ENCODE results near the gene TTC3.
"Not testable (repeated sequence)": the region's sequence is repeated elsewhere in the genome, so short reads cannot be mapped to it uniquely, and the experiment has no call there.

The TTC3 gene

DNA sequence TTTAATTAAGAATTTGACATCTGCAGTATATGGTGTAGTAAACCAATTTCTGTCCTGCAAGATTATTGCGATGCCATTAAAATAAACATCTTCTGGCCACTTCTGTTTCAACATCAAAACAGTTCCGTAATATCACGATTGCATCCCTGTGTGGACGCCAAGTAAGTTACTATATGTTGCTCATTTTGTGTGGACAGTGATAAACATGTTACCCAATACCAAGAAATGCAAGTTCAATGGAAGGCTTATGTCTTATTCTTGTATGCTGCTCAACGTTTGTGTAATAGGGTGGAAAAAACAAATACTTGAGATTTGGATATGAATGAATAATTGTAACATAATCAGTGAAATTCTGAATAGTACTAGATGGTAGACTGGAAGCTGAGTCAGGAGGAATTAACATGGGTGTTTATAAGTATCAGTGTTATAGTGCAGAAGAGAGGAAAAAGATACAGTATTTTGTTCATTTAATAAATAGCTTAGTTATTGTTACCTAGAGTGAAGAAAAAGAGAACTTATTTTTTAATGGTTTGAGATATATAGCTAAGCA lies 15.2 kb downstream of the TTC3 start:
- no peak for DNase-seq (ENCODE audit: low spot score)

DNA sequence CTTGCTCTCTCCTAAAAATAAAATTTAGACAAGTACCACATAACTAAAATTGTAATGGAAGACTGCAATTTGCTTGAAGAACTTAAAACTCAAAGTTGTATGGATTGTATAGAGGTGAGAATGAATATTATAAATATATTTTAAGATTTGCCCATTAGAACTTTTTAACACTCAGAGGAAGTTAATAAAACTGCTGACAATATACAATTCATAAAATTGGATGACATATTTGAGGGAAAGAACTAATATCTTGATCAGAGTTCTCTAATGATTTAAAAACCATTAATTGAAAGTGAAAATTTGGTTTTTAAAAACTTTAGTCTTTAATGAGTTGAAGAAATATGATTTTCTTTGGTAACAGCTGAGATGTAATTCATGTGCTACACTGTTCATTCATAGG lies 20.9 kb downstream of the TTC3 start:
- no peak for DNase-seq (ENCODE audit: low spot score)

DNA sequence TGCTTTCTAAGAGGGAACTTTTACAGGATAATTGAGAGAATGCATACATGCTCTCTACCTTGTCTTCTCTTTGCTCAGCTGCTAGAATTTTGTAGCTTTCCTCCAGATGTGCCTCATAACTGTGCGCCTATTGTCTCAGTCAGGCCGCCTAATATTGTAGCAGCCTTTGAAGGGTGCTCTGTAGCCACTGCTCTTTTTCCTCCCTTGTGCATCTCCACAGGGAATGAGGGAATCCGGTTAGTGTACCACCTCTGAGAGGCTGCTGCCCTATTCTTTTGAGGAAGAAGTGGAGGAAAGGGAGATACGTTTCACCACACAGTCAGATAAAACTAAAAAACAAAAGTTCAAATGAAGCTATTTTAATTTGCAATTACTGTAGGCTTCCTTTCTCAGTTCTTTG lies 22.8 kb downstream of the TTC3 start:
- DNase-seq (ENCODE audit: low spot score): no peak

DNA sequence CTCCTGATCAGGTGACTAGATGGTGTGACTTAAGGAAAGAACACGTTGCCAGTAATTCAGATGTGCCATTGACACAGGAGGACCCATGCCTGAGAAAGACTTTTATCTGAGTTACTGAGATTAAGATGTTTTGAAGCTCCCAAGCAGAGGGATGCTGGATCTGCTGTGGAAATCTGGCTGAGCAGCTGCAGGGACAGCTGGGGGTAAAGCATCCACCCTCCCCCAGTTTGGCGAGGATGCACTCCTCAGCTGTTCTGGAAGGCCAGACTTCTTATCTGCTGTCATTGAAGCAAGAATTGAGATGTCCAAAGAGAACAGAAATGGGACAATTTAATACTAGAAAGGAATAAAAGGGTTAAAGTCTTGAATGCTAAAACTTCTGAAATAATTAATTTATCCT lies 25.7 kb downstream of the TTC3 start:
- DNase-seq (ENCODE audit: low spot score): no peak

DNA sequence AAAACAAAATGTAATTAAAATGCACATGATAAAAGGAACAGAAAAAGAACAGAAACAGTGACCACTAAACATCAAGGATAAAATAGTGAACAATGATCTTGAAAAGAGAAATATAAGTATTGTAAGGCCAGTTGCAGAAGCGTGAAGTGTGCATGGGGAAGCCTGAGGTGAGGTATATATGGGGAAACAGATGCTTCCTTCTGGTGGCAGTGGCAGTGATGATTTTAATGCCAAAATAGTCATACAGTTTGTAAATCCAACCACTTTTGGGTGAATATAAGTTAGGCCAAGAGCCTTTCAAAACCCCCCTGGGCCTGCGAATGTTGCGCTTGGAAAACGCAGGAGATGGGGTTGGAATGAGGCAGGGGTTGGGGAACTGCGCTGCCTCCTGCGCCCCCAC lies 27.3 kb downstream of the TTC3 start:
- no peak for DNase-seq (ENCODE audit: low spot score)

DNA sequence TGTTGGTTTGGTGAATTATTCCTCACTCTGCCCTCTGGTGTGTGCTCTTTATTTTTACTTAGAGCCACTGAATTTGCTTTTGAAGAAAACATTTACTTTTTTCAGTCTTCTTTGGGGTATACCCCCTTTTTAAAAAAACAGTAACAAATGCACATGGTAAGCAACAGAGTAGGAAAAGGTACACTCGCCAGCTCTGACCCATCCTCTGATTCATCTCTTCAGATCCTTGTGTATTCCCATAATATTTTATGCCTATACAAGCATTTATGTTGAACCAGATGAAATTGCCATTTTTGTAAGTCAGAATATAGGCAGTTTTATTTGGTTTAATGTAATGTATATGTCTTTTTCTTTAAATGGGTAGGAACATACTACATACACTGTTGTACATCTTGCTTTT lies 28.3 kb downstream of the TTC3 start:
- no peak for DNase-seq (ENCODE audit: low spot score)

DNA sequence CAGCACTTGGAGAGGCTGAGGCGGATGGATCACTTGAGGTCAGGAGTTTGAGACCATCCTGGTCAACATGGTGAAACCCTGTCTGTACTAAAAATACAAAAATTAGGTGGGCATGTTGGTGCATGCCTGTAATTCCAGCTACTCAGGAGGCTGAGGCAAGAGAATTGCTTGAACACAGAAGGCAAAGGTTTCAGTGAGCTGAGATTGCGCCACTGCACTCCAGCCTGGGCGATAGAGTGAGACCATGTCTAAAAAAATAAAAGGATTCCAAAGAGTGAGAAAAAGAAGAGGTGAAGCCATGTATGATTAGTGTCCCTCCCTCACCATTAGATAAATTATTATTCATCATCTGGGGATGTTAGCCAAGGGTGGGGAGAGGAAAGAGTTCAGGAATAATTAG lies 29.7 kb downstream of the TTC3 start:
- DNase-seq (ENCODE audit: low spot score): not testable (repeated sequence)

DNA sequence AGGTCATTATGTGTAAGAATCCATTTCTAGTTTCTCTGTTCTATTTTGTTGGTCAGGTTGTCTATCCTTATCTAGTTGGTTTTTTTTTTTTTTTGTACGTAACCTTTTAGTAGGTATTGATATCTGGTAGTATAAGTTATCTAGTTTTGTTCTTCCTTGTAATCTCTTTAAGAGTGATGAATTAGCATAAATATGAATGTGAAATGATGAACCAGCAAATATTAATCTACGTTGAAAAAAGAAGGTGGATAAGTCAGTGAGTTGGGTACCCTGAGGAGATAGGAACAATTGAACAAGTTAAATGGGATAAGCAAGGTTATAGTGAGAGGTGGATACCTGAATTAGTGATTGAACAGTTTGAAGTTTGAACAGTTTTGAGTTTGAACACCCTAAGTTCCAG lies 33.9 kb downstream of the TTC3 start:
- DNase-seq (ENCODE audit: low spot score): no peak

DNA sequence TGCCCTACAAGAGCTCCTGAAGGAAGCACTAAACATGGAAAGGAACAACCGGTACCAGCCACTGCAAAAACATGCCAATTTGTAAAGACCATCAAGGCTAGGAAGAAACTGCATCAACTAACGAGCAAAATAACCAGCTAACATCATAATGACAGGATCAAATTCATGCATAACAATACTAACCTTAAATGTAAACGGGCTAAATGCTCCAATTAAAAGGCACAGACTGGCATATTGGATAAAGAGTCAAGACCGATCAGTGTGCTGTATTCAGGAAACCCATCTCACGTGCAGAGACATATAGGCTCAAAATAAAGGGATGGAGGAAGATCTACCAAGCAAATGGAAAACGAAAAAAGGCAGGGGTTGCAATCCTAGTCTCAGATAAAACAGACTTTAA lies 38.0 kb downstream of the TTC3 start:
- DNase-seq (ENCODE audit: low spot score): not testable (repeated sequence)

DNA sequence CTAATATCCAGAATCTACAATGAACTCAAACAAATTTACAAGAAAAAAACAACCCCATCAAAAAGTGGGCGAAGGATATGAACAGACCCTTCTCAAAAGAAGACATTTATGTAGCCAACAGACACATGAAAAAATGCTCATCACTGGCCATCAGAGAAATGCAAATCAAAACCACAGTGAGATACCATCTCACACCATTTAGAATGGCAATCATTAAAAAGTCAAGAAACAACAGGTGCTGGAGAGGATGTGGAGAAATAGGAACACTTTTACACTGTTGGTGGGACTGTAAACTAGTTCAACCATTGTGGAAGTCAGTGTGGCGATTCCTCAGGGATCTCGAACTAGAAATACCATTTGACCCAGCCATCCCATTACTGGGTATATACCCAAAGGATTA lies 41.2 kb downstream of the TTC3 start:
- not testable (repeated sequence) for DNase-seq (ENCODE audit: low spot score)

DNA sequence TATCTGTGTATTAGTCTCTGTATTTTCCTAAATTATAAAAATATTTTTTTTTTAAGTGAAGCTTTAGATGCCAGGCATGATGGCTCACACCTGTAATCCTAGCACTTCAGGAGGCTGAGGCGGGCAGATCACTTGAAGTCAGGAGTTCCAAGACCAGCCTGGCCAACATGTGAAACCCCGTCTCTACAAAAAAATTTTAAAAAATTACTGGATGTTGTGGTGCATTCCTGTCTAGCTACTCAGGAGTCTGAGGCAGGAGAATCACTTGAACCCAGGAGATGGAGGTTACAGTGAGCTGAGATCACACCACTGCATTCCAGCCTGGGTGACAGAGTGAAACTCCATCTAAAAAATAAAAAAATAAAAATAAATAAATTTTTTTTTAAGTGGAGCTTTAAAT lies 43.4 kb downstream of the TTC3 start:
- not testable (repeated sequence) for DNase-seq (ENCODE audit: low spot score)

DNA sequence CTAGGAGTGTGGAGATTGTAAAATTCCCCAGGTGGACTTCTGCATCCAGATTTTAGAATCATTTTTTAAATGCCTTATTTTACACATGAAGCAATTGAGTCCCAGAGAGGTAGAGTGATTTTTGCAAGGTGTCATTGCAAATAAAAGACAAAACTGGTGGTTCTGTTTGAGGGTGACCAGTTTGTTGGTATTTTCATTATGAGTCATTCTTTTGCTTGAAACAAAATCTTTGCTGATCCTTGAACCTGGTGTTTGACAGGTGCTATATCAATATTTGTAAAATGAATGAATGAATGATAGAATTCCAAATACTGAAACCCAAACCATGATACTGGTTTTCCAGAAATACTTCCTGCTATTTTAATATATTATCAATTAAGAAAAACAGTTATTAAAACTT lies 44.1 kb downstream of the TTC3 start:
- no peak for DNase-seq (ENCODE audit: low spot score)

DNA sequence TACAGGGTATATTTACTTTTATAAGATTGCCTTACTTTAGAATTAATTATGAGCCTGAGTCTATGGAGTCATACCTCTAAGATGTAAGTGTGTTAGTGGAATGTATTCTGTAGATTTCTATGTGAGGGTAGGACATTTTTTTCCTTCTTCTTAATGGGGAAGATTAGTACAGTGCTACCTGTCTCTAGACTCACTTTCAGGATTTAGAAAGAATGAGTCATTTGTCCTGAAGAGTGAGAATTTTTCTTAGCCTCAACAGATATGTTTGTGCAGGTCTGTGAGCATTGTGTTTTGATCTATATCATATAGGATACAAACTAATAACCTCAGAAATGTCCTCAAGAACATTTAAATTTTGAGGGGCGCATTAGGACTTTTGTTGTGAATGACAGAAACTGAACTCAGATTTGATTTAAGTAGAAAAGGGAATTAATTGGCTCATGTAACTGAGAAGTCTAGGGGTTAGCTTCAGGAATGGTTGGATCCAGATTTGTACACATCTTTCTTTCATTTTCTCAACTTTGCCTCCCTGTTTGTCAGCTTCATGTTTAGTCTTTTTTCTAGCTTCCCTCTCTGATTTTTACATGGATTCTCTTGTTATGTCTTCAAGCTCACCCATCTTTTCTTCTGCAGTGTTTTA lies 45.3 kb downstream of the TTC3 start:
- DNase-seq (ENCODE audit: low spot score): no peak

DNA sequence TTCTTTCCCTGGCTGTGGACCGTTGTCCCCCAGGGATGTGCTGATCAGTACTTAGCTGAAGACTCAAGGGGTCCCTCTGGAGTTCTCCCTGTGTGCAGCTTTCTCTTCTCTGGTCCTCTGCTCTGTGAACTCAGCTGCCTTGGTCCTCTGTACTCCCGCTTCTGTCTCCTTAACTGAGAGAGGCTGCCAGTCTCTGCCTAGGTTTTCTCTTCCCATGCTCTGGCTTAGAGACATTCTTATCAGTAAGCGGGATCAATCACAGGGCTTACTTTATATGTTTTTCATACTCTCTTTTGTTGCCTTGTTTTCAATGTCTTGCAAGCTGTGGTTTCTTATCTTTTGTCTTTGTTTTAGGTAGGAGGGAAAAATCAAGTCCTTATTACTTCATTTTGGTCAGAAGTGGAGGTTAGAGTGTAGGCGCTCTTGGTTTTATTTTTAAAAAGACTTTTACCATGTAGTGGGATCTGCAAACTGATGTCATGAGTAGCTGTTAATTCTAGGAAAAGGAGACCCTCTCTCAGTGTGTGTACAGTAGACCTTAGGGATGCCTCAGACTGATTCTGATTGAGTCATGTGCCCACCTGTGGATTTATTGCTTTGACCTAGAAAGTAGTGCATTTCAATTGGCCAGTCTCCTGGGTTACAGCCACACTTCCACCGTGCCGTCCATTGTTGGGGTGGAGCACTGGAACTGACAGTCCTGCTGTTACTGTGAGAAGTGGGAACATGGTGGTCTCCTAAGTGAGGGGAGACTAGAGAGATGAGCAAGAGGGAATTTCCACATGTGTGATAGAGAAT lies 46.6 kb downstream of the TTC3 start:
- DNase-seq (ENCODE audit: low spot score): peak; percentile 32

DNA sequence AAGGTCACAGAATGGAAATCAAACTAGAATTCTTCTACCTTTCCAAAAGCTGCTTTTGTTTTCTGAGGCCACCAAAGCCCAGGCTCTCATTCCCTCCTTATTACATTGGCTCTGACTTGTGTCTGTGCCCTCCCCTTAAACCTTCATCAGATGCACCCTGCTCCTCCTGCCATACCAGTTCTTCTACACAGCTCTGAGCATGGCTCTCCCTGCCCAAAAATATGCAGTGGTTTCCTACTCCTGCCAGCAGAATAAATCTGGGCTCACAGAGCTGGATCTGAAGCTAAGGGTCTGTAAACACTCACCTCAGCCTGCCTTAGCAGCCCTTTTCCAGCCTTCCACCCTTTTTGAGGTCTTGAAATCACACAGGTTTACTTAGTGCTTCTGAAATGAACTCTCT lies 55.0 kb downstream of the TTC3 start:
- no peak for DNase-seq (ENCODE audit: low spot score)

DNA sequence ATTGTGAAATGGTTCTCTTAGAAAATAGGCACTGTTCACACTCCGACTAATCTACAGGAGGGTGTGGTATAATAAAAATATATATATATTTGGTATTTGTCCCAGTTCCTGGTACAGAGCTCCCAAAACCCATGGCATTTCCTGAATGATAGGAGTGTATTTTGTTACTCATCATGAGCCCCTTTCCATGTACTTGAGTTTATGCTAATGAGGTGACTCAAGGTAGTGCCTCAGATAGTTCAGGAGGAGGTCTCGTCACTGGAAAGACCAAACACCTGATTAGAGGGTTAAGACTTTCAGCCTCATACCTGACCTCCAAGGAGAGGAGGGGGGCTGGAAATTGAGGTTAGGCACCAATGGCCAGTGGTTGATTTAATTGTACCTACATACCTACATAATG lies 57.9 kb downstream of the TTC3 start:
- DNase-seq (ENCODE audit: low spot score): no peak

DNA sequence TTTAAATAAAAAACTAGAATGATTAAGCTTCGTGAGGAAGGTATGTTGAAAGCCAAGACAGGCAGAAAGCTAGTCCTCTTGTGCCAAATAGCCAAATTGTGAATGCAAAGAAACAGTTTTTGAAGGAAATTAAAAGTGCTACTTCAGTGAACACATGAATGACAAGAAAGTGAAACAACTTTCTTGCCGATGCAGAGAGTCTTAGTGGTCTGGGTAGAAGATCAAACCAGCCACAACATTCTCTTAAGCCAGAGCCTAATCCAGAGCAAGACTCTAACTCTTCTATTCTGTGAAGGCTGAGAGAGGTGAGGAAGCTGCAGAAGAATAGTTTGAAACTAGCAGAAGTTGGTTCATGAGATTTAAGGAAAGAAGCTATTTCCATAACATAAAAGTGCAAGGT lies 63.2 kb downstream of the TTC3 start:
- no peak for DNase-seq (ENCODE audit: low spot score)

DNA sequence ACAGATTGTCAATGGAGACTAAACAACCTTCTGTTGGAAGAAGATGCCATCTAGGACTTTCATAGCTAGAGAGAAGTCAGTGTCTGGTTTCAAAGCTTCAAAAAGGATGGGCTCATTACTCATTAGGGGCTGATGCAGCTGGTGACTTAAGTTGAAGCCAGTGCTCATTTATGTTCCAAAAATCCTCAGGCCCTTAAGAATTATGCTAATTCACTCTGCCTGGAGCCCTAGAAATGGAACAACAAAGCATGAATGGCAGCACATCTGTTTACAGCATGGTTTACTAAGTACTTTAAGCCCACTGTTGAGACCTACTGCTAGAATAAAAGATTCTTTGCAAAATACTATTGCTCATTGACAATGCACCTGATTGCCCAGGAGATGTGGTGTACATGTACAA lies 63.7 kb downstream of the TTC3 start:
- DNase-seq (ENCODE audit: low spot score): no peak

DNA sequence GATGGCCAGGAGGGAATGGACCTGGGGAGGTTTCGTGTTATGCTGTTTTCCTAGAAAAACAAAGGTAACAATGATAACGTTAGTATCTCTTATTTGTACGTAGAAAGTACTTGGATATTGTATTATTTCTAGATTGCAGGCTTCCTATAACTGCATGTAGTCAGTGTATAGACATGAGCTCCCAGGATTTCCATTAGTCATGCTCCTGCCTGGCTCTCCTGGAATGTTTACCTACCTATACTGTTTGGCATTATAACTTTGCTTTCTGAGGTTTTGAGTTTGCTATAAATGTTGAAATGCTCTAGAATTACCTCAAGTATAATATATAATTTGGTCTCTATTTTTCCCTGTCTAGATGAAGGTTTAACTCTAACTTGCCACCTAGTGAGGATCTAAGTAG lies 66.1 kb downstream of the TTC3 start:
- DNase-seq (ENCODE audit: low spot score): no peak

DNA sequence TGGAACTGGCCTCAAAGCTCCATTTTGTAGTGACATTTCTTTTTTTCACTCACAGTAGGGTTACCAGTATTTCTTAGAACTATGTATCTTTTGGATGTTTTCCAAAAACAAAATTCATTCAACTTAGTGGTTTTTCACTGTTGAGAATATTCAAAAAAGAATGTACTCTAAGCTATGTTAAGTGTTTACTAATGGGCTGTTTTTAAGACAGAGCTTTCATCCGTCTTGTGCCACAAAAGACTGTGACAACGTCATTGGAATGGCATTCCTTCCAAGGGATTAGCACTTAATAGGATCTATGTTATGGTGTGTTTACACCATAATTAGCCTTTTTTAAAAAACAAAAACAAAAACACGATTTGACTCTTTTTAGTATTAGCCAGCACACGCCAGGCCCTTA lies 66.8 kb downstream of the TTC3 start:
- no peak for DNase-seq (ENCODE audit: low spot score)

DNA sequence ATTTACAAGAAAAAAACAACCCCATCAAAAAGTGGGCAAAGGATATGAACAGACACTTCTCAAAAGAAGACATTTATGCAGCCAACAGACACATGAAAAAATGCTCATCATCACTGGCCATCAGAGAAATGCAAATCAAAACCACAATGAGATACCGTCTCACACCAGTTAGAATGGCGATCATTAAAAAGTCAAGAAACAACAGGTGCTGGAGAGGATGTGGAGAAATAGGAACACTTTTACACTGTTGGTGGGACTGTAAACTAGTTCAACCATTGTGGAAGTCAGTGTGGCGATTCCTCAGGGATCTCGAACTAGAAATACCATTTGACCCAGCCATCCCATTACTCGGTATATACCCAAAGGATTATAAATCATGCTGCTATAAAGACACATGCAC lies 70.3 kb downstream of the TTC3 start:
- DNase-seq (ENCODE audit: low spot score): not testable (repeated sequence)

DNA sequence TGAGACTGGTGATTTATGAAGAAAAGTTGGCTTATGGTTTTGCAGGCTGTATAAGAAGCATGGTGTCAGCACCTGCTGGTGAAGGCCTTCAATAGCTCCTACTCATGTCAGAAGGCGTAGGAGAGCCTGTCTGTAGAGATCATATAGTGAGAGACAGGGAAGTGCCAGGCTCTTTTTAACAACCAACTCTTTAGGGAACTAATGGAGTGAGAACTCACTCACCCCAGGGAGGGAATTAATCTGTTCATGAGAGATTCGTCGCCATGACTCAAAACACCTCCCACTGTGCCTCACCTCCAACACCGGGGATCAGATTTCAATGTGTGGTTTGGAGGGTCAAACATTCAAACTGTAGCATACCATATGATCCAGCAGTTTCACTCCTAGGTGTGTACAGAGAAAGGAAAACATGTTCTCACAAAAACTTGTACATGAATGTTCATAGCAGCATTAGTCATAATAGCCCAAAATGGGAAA lies 72.6 kb downstream of the TTC3 start:
- DNase-seq (ENCODE audit: low spot score): no peak

All from cerebellar cortex (tissue), 1 donor.